HEK293 (cell line): ENCODE data around the gene SIK2.

Source experiments
- GLIS2 ChIP-seq: fragments of 450-650 bp; formaldehyde crosslinking; IDR thresholded peaks from 2 replicates; pipeline ENCODE4 v1.5.1; 2016; ENCODE audit warnings: missing biosample characterization, missing genetic modification characterization
- ZNF585B ChIP-seq: fragments of 450-650 bp; formaldehyde crosslinking; IDR thresholded peaks from 2 replicates; pipeline ENCODE4 v1.5.1; 2016; ENCODE audit warnings: missing biosample characterization, missing genetic modification characterization
- TF ChIP-seq, protein P1 (sequence below): fragments of 450-650 bp; formaldehyde crosslinking; IDR thresholded peaks from 2 replicates; pipeline ENCODE4 v1.5.1; 2016; ENCODE audit warnings: missing biosample characterization, missing genetic modification characterization

DNA sequence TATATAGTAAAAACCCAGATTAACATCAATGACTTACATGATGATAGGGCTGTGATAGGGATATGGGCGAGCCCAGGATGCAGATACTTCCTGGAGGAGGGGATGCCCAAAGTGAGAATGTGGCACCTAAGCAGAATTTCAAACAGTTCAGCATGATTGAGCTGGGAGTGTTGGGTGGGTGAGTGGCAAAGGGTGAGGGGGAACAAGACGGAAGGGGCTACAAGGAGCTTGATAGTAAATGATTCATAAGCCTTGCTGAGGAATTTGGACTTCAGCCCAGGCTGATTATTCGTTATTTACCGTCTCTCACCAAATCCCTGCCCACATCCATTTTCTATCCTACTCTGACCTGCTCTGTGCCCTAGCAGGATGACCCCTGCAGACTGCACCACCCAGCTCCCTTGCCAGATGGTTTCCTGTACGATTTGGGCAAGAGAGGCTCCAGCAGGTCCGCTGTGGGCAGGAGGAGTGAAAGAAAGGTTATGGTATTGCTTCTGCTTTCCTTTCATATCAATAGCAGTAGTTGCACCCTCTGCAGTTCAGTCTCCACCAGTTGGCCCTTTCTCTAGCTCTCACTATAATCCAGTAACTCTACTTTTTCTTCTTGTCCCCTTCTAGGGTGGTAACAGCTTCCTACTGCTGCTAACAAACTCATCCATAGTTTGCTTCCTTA, 30.3 kb upstream of the SIK2 start:
- TF ChIP-seq, protein P1, sequence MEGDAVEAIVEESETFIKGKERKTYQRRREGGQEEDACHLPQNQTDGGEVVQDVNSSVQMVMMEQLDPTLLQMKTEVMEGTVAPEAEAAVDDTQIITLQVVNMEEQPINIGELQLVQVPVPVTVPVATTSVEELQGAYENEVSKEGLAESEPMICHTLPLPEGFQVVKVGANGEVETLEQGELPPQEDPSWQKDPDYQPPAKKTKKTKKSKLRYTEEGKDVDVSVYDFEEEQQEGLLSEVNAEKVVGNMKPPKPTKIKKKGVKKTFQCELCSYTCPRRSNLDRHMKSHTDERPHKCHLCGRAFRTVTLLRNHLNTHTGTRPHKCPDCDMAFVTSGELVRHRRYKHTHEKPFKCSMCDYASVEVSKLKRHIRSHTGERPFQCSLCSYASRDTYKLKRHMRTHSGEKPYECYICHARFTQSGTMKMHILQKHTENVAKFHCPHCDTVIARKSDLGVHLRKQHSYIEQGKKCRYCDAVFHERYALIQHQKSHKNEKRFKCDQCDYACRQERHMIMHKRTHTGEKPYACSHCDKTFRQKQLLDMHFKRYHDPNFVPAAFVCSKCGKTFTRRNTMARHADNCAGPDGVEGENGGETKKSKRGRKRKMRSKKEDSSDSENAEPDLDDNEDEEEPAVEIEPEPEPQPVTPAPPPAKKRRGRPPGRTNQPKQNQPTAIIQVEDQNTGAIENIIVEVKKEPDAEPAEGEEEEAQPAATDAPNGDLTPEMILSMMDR, result no peak
- no peak for TF ChIP-seq ZNF585B (tag by site-specific recombination)
- no peak for TF ChIP-seq GLIS2 (tag by site-specific recombination)
